Neural cell (in vitro differentiated cells): ENCODE data around the gene ALLC. TPM values are rescaled to one million over a fixed set of nuclear protein-coding genes. Genes with fewer than 3 reads are reported as not detected.

ENCODE experiments used
- H2AFZ ChIP-seq: fragments of 200-600, 300-800 bp; sonication (generic), shearing (Covaris generic); 2 replicates; pipeline ENCODE4 v1.6.0; 2014; ENCODE audit warnings: low read depth, mild to moderate bottlenecking, antibody characterized with exemption, low read length, moderate library complexity
- H3F3A ChIP-seq: fragments of 200-600 bp; shearing (Covaris generic); 2 replicates; pipeline ENCODE4 v1.6.1; 2016; ENCODE audit warnings: mild to moderate bottlenecking, moderate library complexity, mixed read lengths, antibody characterized with exemption, low read length; ENCODE audit not compliant: insufficient read depth, poor library complexity, severe bottlenecking
- H3K27ac ChIP-seq: fragments of 200-600, 300-800 bp; sonication (generic), shearing (Covaris generic); 2 replicates; pipeline ENCODE4 v1.5.1; 2014; ENCODE audit warnings: mild to moderate bottlenecking, low read length, moderate library complexity
- H3K27me3 ChIP-seq: fragments of 300-800, 200-600 bp; sonication (generic), shearing (Covaris generic); 2 replicates; pipeline ENCODE4 v1.6.0; 2014; ENCODE audit warnings: mild to moderate bottlenecking, low read depth, low read length, moderate library complexity; ENCODE audit not compliant: insufficient read depth
- H3K36me3 ChIP-seq: fragments of 300-800, 200-600 bp; sonication (generic), shearing (Covaris generic); 2 replicates; pipeline ENCODE4 v1.5.1; 2014; ENCODE audit warnings: mild to moderate bottlenecking, antibody characterized with exemption, low read length, moderate library complexity; ENCODE audit not compliant: insufficient read depth
- H3K4me2 ChIP-seq: fragments of 300-800, 200-600 bp; sonication (generic), shearing (Covaris generic); 2 replicates; pipeline ENCODE4 v1.6.0; 2014; ENCODE audit warnings: mild to moderate bottlenecking, low read length
- H3K4me3 ChIP-seq: fragments of 300-800, 200-600 bp; sonication (generic), shearing (Covaris generic); 2 replicates; pipeline ENCODE4 v1.5.1; 2014; ENCODE audit warnings: mild to moderate bottlenecking, low read length, moderate library complexity
- H3K79me2 ChIP-seq: fragments of 200-600 bp; shearing (Covaris generic); replicated peaks from 2 replicates; pipeline ENCODE4 v1.6.0; 2014; ENCODE audit warnings: mild to moderate bottlenecking, low read length, moderate library complexity; ENCODE audit not compliant: insufficient read depth
- H3K9ac ChIP-seq: fragments of 300-800, 200-600 bp; sonication (generic), shearing (Covaris generic); 2 replicates; pipeline ENCODE4 v1.6.1; 2016; ENCODE audit warnings: mild to moderate bottlenecking, low read length, mixed read lengths
- H3K9me2 ChIP-seq: fragments of 200-600 bp; shearing (Covaris generic); 2 replicates; pipeline ENCODE4 v1.6.1; 2016; ENCODE audit warnings: mild to moderate bottlenecking, low read length, mixed read lengths; ENCODE audit not compliant: insufficient read depth
- H3K9me3 ChIP-seq: fragments of 200-600, 300-800 bp; sonication (generic), shearing (Covaris generic); 2 replicates; pipeline ENCODE4 v1.6.1; 2016; ENCODE audit warnings: mild to moderate bottlenecking, mixed run types, low read length, moderate library complexity, mixed read lengths
- H4K20me1 ChIP-seq: fragments of 200-600 bp; shearing (Covaris generic); 2 replicates; pipeline ENCODE4 v1.6.1; 2016; ENCODE audit warnings: mild to moderate bottlenecking, mixed run types; ENCODE audit not compliant: insufficient read depth
- CTCF ChIP-seq: fragments of 450-650 bp; IDR thresholded peaks from 2 replicates; pipeline ENCODE4 v1.5.1; 2014; ENCODE audit warnings: antibody characterized with exemption, mild to moderate bottlenecking, moderate library complexity; ENCODE audit not compliant: poor library complexity, severe bottlenecking
- EP300 ChIP-seq: fragments of 450-650 bp; conservative IDR thresholded peaks from 2 replicates; pipeline ENCODE4 v1.6.1; 2014; ENCODE audit warnings: antibody characterized with exemption, mild to moderate bottlenecking, moderate library complexity; ENCODE audit not compliant: poor library complexity, severe bottlenecking
- EZH2 ChIP-seq: fragments of 200-600, 300-800 bp; shearing (Covaris generic), sonication (generic); IDR thresholded peaks from 2 replicates; pipeline ENCODE4 v1.6.1; 2014; ENCODE audit warnings: antibody characterized with exemption, low read length, borderline replicate concordance, mild to moderate bottlenecking; ENCODE audit not compliant: insufficient read depth, poor library complexity, severe bottlenecking
- MXI1 ChIP-seq: fragments of 450-650 bp; conservative IDR thresholded peaks from 2 replicates; pipeline ENCODE4 v1.6.1; 2014; ENCODE audit warnings: antibody characterized with exemption, mild to moderate bottlenecking; ENCODE audit not compliant: poor library complexity, severe bottlenecking
- POLR2AphosphoS5 ChIP-seq: IDR thresholded peaks from 2 replicates; pipeline ENCODE4 v1.6.1; 2012
- RAD21 ChIP-seq: fragments of 450-650 bp; conservative IDR thresholded peaks from 2 replicates; pipeline ENCODE4 v1.6.1; 2014; ENCODE audit warnings: antibody characterized with exemption, mild to moderate bottlenecking, moderate library complexity
- REST ChIP-seq: IDR thresholded peaks from 2 replicates; pipeline ENCODE4 v1.6.1; 2012; ENCODE audit warnings: borderline replicate concordance
- SMC3 ChIP-seq: fragments of 450-650 bp; conservative IDR thresholded peaks from 2 replicates; pipeline ENCODE4 v1.6.1; 2014; ENCODE audit warnings: antibody characterized with exemption, mild to moderate bottlenecking, moderate library complexity; ENCODE audit not compliant: poor library complexity
- TAF1 ChIP-seq: IDR thresholded peaks from 2 replicates; pipeline ENCODE4 v1.6.1; 2012; ENCODE audit warnings: low read depth
- polyA plus RNA-seq: library from polyadenylated mRNA; depleted of rRNA; stranded (reverse); fragments of >200 nt; gene quantifications from 2 replicates; pipeline ENCODE4 v1.2.3, GENCODE V29; 2014

The ALLC gene
- polyA plus RNA-seq, 1 donor from 2014 or later: 0.33 TPM

- no peak overlapping the region for H3K9ac ChIP-seq
- no peaks in the 10 kb centered on the region for H3K9me3 ChIP-seq
- no peak overlapping the region for H3K4me2 ChIP-seq
- H3F3A ChIP-seq: no peaks in the 10 kb centered on the region
- H3K79me2 ChIP-seq: no peaks in the 10 kb centered on the region
- no peak overlapping the region for H3K27ac ChIP-seq
- H3K9me2 ChIP-seq: no peaks in the 10 kb centered on the region
- TF ChIP-seq SMC3 (no peak), POLR2AphosphoS5 (no peak), RAD21 (no peak), EZH2 (no peak), REST (no peak)
- H3K36me3 ChIP-seq: no peaks in the 10 kb centered on the region
- H4K20me1 ChIP-seq: no peaks in the 10 kb centered on the region
- no peak overlapping the region for H2AFZ ChIP-seq
- H3K4me3 ChIP-seq: no peak overlapping the region
- no peaks in the 10 kb centered on the region for H3K27me3 ChIP-seq
Measured at GRCh38 chr2:3644246-3644525, 13.8 kb upstream of the ALLC start.

- TF ChIP-seq TAF1 (no peak), EP300 (no peak), SMC3 (no peak), EZH2 (no peak), POLR2AphosphoS5 (no peak), REST (no peak), CTCF (no peak), MXI1 (no peak), RAD21 (no peak)
- Histone ChIP-seq H3K9me3 (no peaks in the 10 kb centered on the region), H3K27me3 (no peaks in the 10 kb centered on the region), H3K4me3 (no peak overlapping the region), H3F3A (no peaks in the 10 kb centered on the region), H3K27ac (no peak overlapping the region), H3K9me2 (no peaks in the 10 kb centered on the region), H2AFZ (no peak overlapping the region), H3K36me3 (no peaks in the 10 kb centered on the region), H4K20me1 (no peaks in the 10 kb centered on the region), H3K79me2 (no peaks in the 10 kb centered on the region), H3K9ac (no peak overlapping the region), H3K4me2 (no peak overlapping the region)
Measured at GRCh38 chr2:3644891-3645605, 13.0 kb upstream of the ALLC start.
